Fibroblast of skin of left quadriceps (primary cell): ENCODE results near the gene ACBD7.

Source experiments
- DNase-seq, 2 experiments: peaks; one replicate each; pipeline ENCODE4 v3.0.0-alpha.2; 2013; ENCODE audit warnings: low read depth in 2 of 2

Gene ACBD7

DNA sequence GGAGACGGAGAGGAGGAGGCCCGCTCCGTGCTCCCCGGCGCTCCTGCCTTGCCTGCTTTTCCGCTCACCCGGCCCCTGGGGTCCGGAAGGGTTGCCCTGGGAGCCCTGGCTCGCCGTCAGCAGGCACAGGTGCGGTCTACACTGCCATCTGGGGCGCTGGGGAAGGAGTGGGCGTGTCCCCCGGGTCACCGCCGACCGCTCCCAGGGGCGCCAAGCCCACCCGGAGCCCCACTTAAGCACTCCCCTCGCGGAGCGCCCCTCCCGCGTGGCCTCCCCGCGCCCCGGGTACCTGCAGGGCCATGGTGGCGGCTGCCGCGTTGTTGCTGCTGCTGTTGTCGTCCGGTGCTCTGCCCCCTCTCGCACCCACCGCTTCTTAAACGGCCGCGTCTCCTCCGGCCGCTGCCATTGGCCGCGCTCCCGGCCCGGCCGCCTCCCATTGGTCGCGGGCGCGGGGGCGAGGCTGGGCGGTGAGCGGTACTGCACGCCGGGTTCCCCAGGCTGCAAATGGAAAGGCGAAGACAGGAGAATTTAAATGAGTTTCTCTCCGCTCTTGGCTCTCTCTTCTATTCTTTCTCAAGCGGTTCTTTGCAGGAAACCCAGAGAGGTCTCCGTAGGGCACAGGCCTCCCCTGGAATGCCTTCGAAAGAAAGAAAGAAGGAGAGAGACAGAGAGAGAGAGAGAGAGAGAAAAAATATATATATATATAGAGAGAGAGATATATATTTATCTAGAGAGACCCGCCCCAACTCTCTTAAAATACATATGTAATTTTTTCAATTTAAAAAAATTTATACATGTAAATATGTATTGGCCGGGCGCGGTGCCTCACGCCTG is at the start of gene ACBD7:
ACBD7 (minus strand) TSS at position 349 of the 834 bp plus-strand sequence; CDS start at position 301, 48 bp downstream.
- peak; percentile 31 to 34 for DNase-seq

DNA sequence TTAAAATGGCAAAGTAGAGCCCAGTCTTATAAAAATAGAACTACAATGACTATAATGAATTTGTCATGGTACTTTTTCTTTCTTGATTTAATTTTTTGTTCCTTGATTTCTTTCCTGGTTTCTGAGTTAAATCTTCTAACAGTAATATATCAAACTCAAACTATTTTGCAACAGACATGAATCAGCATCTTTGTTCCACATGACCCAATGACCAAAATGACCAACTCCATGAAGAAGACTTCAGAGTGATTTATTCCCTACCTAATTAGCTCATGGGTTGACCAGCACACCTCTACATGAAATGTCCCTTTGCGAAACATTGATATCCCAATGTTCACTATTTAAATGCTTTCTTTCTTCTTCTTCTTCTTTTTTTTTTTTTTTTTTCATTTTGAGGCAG is 49.1 kb upstream of the ACBD7 start:
- no peak for DNase-seq

DNA sequence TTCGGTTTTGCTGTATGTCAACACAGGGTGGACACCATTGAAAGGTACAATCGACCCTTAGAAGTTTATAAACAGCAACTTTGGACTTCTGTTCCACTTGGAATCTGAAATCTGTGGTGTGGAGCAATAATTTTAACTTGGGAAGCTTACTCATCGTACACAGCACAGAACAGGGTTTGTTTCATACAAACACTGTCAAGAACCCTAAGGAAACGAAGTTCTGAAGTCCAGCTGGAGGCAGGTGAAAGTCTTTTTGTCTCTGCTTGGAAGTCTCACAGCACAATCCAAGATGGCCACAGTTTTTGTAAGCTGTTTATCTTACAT is 48.4 kb upstream of the ACBD7 start:
- DNase-seq: no peak

DNA sequence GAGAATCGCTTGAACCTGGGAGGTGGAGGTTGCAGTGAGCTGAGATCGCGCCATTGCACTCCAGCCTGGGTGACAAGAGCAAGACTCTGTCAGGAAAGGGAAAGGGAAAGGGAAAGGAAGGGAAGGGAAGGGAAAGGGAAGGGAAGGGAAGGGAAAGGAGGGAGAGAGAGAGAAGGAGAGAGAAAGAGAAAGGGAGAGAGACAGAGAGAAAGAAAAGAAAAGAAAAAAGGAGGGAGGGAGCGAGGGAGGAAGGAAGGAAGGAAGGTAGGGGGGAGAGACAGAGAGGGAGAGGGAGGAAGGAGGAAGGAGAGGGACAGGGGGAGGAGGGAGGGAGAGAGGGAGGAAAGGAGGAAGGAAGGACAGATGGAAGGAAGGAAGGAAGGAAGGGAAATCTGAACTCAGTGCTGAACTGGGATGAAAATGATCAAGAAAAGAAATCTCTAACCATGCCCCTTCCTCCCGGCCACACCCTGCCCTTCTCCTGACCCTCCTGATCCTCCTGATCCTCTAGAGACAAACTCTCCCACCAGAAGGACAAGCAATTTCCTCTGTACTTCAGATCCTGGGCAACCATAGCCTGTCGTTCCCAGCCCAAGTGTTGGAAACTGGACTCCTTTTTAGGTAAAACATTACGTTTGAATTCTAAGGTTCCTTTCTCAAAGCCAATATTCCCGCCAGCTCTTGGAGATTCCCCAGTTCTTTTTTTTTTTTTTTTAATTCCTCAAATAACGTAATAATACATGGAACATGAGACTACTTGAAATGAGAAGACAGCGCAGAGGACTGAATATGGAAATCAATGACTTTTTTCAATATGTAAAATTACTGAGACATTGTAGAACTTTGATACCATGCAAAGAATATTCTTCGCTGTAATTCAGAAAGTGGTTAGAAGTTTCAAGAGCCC is 47.8 kb upstream of the ACBD7 start:
- DNase-seq: no peak

DNA sequence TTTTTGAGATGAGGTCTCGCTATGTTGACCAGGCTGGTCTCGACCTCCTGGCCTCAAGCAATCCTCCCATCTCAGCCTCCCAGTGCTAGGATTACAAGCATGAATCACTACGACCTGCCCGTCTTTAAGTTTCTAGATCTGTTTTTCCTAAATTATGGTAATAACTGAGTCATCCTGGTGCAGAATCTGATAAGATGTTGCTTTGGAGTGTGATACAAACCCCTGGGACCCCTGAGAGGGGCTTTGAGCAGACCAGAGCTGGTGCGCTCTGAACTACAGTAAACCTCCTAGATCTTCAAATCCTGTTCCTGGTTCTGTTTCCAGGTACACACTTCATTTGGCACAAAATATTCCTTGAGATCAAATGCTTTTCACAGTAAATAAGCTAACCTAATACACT is 42.8 kb upstream of the ACBD7 start:
- DNase-seq: no peak

DNA sequence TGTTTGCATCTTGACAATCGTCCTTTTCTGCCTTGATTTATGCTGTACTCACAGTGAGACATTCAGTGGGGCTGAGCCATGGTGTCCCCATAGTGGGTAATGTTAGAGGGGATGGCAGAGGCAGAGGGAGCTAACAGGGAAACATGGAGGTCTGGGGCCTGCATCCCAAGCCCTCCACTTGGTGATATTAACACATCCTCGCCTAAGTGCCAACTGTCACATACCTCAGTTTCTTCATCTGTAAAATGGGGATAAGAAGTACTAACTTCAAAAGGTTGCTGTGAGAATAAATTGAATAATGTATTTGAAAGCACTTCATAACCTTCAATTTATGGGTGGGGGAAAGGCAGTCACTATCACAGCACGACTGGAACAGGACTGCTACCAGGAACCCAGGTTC is 36.3 kb upstream of the ACBD7 start:
- DNase-seq: no peak

DNA sequence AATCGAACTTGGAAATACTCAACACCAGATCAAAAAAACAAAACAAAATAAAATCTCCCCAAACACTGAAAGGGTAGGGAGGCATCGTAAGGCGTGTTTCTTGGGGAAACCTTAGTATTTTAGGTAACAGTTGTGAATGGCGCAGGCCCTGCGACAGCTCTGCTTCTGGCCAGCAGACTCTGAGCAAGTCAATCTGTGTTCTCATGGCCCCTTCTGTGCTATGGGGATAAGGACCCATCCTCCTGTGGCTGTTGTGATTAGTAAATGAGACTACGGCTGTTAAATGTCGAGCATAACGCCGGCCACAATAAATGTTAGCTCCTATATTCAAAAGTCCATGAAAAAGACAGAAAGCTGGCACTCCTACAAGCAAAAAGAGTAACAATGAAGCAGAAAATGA is 35.6 kb upstream of the ACBD7 start:
- DNase-seq: no peak

DNA sequence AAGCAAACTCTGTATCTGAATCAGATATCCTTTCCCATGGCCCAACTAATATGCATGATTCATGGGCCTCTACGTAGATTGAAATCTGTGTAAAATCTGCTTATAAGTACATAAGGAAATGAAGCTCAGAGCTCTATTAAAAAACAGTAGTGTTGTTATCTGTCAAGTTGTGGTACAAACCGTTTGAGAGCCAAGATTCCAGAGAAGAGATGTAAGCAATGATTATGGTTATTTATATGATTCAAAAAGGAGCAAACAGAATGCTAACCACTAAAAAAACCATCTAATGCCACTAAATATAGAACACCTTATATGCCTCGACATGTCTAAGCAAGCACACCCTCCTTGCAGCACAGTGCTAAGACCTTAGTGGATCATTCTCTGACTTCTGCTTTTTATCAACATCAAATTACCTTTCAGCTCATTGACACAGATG is 35.2 kb upstream of the ACBD7 start:
- peak; percentile 49 to 64 for DNase-seq

DNA sequence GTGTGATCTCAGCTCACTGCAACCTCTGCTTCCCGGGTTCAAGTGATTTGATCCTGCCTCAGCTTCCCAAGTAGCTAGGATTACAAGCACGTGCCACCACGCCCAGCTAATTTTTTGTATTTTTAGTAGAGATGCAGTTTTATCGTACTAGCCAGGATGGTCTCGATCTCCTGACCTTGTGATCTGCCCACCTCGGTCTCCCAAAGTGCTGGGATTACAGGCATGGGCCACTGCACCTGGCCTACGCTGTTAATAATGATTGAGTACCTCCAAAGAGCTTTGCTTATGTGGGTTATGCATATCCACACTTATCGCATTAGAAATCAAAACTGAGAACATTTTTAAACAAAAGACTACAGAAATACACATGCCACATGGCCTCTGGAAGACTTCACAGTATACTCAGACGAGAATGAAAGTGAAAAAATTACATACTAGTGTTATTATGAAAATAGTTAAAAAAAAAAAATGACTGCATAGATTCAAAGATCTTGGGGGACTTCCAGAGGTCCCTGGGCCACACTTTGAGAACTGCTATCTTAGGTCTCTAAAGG is 34.0 kb upstream of the ACBD7 start:
- no peak for DNase-seq

DNA sequence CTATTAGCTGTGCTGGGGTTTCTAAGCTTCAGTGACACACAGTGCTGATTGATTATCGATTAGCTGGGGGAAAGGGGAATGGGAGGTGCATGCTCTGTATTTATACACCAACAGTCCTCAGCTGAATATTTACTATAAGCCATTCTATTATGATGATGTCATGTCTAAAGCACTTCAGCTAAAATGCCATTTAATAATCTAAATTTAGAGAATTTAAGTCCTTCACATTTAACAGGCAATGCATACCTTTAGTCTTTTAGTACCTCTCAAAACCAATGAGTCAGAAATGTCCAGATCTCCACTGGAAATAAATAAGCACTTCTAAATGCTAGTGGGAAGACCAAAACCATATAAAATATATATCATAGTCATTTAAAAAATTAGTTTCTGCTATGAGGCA is 33.1 kb upstream of the ACBD7 start:
- DNase-seq: no peak

DNA sequence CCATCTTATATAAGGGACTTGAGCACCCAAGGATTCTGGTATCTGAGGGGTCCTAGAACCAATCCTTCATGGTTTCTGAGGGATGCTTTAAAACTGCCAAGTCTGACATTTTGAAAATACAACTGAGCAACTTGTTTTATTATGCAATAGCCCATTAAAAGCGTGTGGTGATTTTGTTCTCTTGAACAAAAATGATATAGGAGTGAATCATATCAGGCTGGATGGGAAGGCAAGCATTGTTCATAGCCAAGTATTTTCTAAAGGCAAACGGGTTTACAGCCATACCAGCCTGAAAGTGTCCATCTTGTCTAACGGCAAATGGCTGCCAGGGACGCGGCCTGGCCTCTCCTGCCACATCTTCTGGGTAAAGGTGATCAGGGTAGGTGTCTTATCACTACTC is 31.9 kb upstream of the ACBD7 start:
- peak in 1 of 2 experiments; percentile 32 for DNase-seq

DNA sequence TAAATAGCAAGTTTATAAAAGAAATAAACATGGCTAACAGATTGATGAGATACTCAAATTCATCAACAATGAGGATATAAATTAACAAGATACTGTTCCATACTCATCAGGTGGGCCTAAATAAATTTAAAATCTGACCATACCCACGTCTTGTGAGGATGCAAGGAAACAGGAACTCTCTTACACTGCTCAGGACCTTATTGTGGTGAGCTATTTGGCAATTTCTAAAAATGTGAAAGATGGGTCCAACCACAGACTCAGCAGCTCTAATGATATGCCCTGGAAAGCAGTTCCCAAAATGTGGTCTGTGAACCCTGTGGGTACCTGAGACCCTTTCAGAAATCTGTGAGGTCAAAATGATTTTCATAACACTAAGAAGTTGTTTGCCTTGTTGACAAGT is 30.0 kb upstream of the ACBD7 start:
- DNase-seq: no peak

DNA sequence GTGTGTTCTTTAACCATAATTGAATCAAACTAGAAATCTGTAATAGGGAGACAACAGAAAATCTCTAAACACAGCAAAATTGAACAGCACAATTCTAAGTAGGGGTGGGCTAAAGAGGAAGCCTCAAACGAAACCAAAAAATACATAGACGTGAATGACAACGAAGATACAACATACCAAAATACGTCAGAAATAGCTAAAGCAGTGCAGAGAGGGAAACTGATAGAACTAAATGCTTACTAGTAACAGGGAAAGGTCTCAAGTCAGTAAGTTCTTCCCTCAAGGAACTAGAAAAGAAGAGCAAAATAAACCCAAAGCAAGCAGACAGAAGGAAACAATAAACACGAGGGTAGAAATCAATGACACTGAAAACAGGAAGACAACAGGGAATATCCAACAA is 27.6 kb upstream of the ACBD7 start:
- DNase-seq: no peak

DNA sequence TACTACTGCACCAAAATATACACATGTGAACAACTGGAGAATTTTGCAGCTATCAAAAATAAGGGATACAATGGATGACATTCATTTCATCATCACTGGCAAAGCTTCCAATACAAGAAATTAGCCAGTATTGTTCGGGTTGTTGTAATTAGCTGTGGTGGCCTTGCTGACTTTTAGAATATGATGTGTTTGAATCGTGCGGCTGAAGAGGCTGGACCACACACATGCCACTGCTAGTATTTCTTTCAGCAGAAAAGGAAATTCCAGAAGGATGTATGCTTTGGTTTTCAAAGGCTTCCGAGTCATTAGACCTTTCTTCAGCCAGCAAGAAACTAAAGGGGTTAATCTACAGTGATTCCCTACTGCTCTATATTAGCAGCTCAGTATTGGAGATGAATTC is 25.2 kb upstream of the ACBD7 start:
- no peak for DNase-seq

DNA sequence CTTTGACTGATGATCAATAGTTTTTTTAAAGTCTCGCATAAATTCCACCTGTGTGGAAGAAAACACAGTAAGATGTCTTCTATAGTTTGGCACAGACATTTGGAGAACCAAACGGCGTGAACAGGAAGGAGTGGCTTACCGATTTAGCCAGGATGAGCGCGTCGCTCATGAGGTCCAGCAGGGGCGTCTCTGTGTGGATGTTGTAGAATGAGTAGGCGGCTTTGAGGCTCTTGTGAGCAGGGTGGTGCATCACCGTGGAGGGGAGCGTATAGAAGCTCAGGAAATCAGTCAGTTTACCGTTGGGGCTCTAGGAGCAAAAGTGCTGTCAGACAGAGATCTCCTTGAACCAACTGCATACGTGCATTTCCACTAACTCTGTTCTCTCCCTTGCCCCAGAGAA is 24.1 kb upstream of the ACBD7 start:
- DNase-seq: no peak

DNA sequence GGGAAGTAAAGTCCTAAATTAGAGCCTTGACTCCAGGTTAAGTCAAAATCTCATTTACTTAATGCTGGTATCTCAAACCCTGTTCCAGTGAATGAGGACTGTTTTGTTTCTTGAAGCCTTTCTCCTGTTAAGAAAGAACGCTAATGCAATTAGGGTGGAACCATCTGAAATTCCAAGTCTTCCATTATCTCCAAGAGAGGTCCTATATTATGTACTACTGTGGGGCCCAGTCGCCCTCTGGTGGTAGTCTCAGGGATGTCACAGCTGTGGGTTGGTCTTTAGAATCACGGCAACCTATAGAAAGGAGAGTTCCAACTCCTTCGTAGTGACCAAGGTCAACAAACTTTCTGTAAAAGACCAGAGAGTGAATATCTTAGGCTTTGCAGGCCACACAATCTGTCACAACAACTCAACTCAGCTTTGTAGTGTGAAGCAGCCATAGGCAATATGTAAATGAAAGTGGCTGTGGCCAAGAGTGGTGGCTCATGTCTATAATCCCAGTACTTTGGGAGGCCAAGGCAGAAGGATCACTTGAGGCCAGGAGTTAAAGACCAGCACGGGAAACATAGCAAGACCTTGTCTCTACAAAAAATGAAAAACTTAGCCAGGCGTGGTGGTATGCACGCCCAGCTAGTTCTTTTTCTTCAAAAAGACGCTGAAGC is 17.9 kb upstream of the ACBD7 start:
- DNase-seq: peak in 1 of 2 experiments; percentile 39

DNA sequence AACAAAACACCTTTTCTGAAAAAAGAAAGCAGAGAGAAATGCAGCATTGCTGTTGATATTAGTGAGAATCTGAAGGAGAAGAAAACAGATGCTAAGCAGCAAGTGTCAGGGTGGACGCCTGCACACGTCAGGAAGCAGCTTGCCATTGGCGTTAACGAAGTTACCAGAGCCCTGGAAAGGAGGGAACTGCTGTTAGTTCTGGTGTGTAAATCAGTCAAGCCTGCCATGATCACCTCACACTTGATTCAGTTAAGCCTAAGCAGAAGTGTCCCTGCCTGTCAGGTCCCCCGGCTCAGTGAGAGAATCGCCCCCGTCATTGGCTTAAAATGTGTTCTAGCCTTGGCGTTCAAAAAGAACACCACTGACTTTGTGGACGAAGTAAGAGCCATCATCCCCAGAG is 14.9 kb upstream of the ACBD7 start:
- DNase-seq: no peak

DNA sequence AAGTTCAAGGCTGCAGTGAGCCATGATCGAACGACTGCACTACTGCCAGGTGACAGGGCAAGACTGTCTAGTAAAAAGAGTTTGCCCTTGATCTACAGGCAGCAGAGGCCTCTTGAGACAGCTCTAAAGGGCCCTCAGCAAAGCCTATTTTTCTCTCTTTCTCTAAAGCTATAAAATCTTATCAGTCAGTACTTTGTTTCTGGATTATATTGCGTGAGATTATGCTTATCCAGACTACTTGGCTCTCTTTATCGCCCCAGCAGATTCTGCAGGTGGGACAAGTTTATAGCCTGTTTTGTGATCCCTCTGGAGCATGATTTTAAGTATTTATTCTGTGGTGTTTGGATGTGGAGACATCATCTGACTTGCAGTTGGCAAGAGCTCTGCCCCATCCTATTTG is 11.3 kb upstream of the ACBD7 start:
- no peak for DNase-seq

DNA sequence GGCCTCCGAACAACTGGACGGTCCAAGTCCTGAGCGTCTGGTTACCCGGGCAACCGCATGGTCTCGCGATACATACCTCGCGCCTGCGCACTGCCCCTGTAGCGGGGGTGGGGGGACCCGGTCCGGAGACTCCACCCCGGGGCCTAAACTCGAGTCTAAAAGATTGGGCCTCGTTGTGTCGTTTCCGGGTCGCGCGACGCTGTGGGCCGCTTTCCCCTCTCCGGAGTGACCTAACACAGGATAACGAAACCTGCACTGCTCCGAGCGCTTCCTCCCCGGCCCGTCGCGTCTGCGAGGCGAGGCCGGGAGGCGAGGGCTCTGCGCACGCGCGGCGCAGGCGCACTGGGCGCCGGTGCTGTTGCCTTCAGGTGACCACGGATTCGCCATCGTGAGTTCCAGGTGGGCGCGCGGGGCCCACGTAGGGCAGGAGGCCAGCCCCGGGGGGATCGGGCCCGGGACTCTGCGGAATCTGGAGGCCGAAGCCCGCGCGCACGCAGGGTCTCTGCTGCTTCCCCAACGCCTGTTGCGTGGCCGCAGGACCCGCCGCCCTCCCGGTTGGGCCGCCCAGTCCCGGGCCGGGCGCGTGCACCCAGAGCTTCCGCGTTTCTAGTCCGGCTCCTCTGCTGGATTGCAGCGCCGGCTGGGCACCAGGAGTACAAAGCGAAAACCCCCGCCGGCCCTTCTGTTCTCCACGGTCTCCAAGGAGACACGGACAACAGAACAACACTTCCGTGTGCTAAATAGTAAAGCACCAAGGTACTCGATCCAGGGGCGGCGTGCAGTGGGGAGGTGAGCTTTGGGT is 8.6 kb upstream of the ACBD7 start, which contains the start of gene RPP38:
RPP38 (plus strand) TSS at position 345 of the 802 bp plus-strand sequence. CDS start 5,960 bp downstream, outside the sequence.
- DNase-seq: peak; percentile 88

DNA sequence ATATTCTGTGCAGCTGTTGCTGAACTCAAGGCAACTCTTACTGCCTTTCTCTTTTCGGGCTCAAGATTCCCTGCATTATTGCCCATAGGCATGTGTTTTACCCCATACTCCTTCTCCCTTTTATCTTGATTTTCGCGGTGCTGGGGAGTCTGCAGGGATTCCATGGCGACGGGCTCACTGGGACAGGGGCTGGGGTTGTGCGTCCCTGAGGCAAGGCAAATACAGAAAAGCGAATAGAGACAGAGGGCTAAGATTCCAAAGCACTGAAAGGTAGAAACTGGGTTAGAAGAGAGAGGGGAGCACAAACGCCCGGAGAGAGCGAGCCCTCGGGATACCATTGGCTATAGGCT is 8.1 kb upstream of the ACBD7 start:
- no peak for DNase-seq

DNA sequence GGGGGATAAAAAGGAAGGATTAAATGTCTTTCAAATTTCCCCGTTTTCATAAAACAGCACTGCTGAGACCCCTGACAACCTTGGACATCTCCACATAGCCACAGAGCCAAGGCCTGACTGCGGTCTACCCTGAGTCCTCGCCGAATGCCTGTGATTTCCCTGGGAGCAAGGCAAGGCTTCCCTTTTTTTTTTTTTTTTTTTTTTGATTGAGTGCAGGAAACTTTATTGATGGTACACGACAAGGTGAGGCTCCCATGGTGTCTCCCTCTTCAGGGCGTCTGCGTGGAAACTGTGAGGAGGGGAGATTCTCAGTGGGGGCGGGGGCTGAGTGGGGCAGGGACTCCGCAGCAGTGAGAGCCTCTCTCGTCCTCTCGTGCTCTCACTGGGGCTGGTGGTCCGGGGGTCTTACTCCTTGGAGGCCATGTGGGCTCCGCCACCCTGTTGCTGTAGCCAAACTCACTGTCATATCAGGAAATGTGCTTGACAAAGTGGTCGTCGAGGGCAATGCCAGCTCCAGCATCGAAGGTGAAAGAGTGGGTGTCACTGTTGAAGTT is 4.4 kb upstream of the ACBD7 start:
- no peak for DNase-seq
